PC-3 (cell line): ENCODE results near the gene APOD. TPM values are rescaled to one million over a fixed set of nuclear protein-coding genes. Genes with fewer than 3 reads are reported as not detected.
"Not testable (repeated sequence)": the region's sequence is repeated elsewhere in the genome, so short reads cannot be mapped to it uniquely, and the experiment has no call there.

ENCODE experiments used
- ATAC-seq: fragments of 200-7000 bp; cut with Tn5 transposase; 2 replicates; pipeline ENCODE4 v1.9.1; 2020; ENCODE audit warnings: mild to moderate bottlenecking, moderate library complexity
- BruUV-seq: library from RNA; stranded (reverse); fragments of 400-500 nt; replicated peaks from 2 replicates; lab custom pipeline; 2021; lab: Mats Ljungman, UMichigan
- CTCF ChIA-PET: fragments of 300-600 bp; sonication (Branson Sonifier 250); formaldehyde crosslinking; loops from one replicate; lab custom pipeline; 2022; ENCODE audit warnings: antibody characterized with exemption; lab: Charles Lee
- POLR2A ChIA-PET: fragments of 300-600 bp; sonication (Branson Sonifier 250); formaldehyde crosslinking; loops from one replicate; lab custom pipeline; 2022; ENCODE audit warnings: antibody characterized with exemption; ENCODE audit not compliant: unreplicated experiment; lab: Charles Lee
- DNase-seq: peaks from one replicate; pipeline ENCODE4 v3.0.0-alpha.2; 2015
- H2AFZ ChIP-seq: fragments of 300-600 bp; sonication (generic); 2 replicates; pipeline ENCODE4 v1.6.0; 2016; ENCODE audit warnings: antibody characterized with exemption, low read length
- H3F3A ChIP-seq: fragments of 300-600 bp; sonication (generic); one replicate; pipeline ENCODE4 v1.6.0; 2017; ENCODE audit warnings: antibody characterized with exemption, low read length, control low read depth, mild to moderate bottlenecking; ENCODE audit not compliant: unreplicated experiment
- H3K27ac ChIP-seq: fragments of 300-600 bp; sonication (generic); 2 replicates; pipeline ENCODE4 v1.5.1; 2016; ENCODE audit warnings: mild to moderate bottlenecking, low read length
- H3K27me3 ChIP-seq: fragments of 300-600 bp; sonication (generic); 2 replicates; pipeline ENCODE4 v1.6.1; 2016; ENCODE audit warnings: low read length, mixed read lengths
- H3K36me3 ChIP-seq: fragments of 300-600 bp; sonication (generic); 2 replicates; pipeline ENCODE4 v1.6.1; 2016; ENCODE audit warnings: low read depth, mixed run types, low read length, mixed read lengths
- H3K4me1 ChIP-seq: fragments of 300-600 bp; sonication (generic); 2 replicates; pipeline ENCODE4 v1.5.1; 2016; ENCODE audit warnings: low read length; ENCODE audit not compliant: insufficient read depth
- H3K4me2 ChIP-seq: fragments of 300-600 bp; sonication (generic); 2 replicates; pipeline ENCODE4 v1.6.0; 2016; ENCODE audit warnings: low read length
- H3K4me3 ChIP-seq: fragments of 300-600 bp; sonication (generic); 2 replicates; pipeline ENCODE4 v1.5.1; 2016; ENCODE audit warnings: mild to moderate bottlenecking, low read length, mixed read lengths
- H3K79me2 ChIP-seq: fragments of 300-600 bp; sonication (generic); 2 replicates; pipeline ENCODE4 v1.6.1; 2017; ENCODE audit warnings: low read length, mixed read lengths
- H3K9ac ChIP-seq: fragments of 300-600 bp; sonication (generic); 2 replicates; pipeline ENCODE4 v1.6.0; 2016; ENCODE audit warnings: mild to moderate bottlenecking, low read length
- H3K9me2 ChIP-seq: fragments of 300-600 bp; sonication (generic); replicated peaks from 2 replicates; pipeline ENCODE4 v1.6.1; 2016; ENCODE audit warnings: mixed run types, low read length, mixed read lengths
- H3K9me3 ChIP-seq: fragments of 300-600 bp; sonication (generic); 2 replicates; pipeline ENCODE4 v1.6.1; 2016; ENCODE audit warnings: low read length, mixed read lengths
- H4K20me1 ChIP-seq: fragments of 300-600 bp; sonication (generic); 2 replicates; pipeline ENCODE4 v1.6.1; 2016; ENCODE audit warnings: low read length, mixed read lengths
- EZH2 ChIP-seq: fragments of 300-600 bp; sonication (generic); IDR thresholded peaks from one replicate; pipeline ENCODE4 v1.6.1; 2017; ENCODE audit warnings: antibody characterized with exemption, mild to moderate bottlenecking, low read length; ENCODE audit not compliant: unreplicated experiment
- EZH2phosphoT487 ChIP-seq: fragments of 300-600 bp; sonication (generic); IDR thresholded peaks from 2 replicates; pipeline ENCODE4 v1.6.1; 2018; ENCODE audit warnings: mild to moderate bottlenecking, antibody characterized with exemption, low read length, borderline replicate concordance
- intact Hi-C: fragments of 100-400 bp; cut with micrococcal nuclease; formaldehyde crosslinking; loops from 2 replicates; pipeline ENCODE4 v1.9.0; 2023
- total RNA-seq: library from RNA; depleted of rRNA; stranded (reverse); fragments of >200 nt; gene quantifications from 2 replicates; pipeline ENCODE4 v1.2.3, GENCODE V29; 2014
- TF ChIP-seq, protein P1 (sequence below): fragments of 300-600 bp; sonication (generic); conservative IDR thresholded peaks from 2 replicates; pipeline ENCODE4 v1.5.1; 2017; ENCODE audit warnings: antibody characterized with exemption, low read depth, mild to moderate bottlenecking, low read length

The APOD gene
- total RNA-seq, 1 experiment from 2014 or later = not detected

DNA sequence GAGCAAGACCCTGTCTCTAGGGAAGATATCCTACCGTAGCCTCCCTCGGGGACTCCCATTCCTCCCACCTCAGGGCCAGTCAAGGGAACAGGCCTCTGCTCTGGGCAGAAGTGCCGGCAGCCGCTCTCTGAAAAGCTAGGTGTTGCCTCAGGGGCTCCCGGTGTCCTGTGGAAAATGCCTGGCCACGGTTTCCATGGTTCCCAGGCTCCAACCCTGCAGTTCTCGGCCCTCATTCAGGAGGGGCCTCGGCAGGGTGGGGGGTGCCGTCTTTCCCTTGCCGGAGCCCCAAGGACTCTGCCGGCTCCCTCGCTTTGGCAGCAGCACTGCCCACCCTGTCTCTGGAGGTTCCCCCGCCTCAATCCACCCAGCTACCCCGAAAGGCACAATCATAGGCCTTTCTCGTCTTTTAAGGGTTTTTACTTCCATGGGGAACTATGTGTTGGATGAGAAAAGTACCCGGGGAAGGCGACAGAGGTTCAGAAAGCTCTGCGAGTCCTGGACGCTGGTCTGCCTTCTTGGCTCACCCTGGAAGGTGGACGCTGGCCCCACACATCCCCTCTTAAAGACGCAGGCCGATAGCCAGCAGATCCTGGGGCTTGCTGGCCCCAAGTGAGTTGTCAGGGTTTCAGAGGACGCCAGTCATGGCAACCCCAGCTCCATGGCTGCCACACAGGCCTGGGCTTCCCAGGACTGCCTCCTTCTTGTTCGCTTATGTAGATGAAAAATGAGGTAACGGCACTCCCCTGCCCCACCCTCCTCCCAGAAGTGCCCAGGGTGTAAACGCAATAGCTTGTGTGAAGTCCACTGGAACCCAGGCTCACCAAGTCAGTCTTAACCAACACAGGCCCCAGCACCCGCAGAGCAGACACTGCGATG is 34.3 kb upstream of the APOD start:
- H3K4me2 ChIP-seq, CTCF ChIA-PET, H3K4me3 ChIP-seq, H3K27ac ChIP-seq, H3K27me3 ChIP-seq, H3K9ac ChIP-seq, H4K20me1 ChIP-seq, H3K9me3 ChIP-seq, H3F3A ChIP-seq, ATAC-seq, H3K4me1 ChIP-seq, H3K36me3 ChIP-seq, H3K79me2 ChIP-seq, H2AFZ ChIP-seq, DNase-seq, POLR2A ChIA-PET, intact Hi-C loops, H3K9me2 ChIP-seq, BruUV-seq: not testable (repeated sequence)

DNA sequence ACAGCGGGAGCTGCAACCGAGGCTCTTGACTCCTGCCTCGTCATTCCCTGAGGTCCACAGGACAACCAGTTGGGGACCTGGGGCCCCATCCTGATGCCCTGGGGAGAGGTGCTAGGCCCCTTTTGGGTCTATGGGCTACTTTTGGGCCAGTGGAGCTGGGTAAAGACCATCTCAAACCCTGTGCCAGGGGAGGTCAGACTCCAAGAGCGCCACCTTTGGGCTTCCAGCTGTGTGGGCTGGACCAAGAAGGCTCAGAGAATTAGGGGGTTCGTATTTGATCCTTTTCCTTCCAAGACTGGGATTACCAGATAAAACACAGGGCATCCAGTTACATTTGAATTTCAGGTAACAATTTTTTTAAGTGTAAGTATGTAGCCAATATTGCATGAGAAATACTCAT is 33.4 kb upstream of the APOD start:
- ATAC-seq, intact Hi-C loops, H3K9me2 ChIP-seq, H3K9ac ChIP-seq, H3K9me3 ChIP-seq, H4K20me1 ChIP-seq, H3K27ac ChIP-seq, H3K79me2 ChIP-seq, DNase-seq, H3K4me2 ChIP-seq, H3K4me1 ChIP-seq, H3K4me3 ChIP-seq, H2AFZ ChIP-seq, CTCF ChIA-PET, POLR2A ChIA-PET, H3F3A ChIP-seq, H3K36me3 ChIP-seq, BruUV-seq, H3K27me3 ChIP-seq: not testable (repeated sequence)

DNA sequence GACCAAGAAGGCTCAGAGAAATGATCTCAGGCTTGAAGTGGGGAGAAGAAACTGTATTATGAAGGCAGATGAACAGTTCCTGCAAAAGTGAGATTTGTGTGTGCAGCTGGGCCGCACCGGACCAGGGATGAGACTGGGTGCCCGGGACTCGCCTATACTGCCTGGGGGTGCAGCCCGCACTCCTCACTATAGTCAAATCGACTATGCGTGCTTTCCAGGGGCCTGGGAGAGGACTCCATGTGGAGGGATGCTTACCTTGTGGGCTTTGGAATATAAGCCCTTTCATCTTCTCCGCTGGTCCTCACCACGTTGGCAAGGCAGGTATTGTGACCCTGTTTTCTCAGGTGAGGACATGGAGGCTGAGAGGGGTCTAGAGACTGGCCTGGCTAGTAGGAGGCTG is 32.9 kb upstream of the APOD start:
- CTCF ChIA-PET = no interaction called here
- Histone ChIP-seq H3K9me2 (no peaks in the 10 kb centered on the region), H2AFZ (no peak overlapping the region), H3K9ac (no peak overlapping the region), H3K4me1 (no peaks in the 10 kb centered on the region), H4K20me1 (no peaks in the 10 kb centered on the region), H3K27me3 (no peaks in the 10 kb centered on the region), H3K4me2 (no peak overlapping the region), H3K9me3 (no peaks in the 10 kb centered on the region), H3K36me3 (no peaks in the 10 kb centered on the region), H3K79me2 (no peaks in the 10 kb centered on the region), H3F3A (no peaks in the 10 kb centered on the region), H3K4me3 (no peak overlapping the region), H3K27ac (no peak overlapping the region)
- no peak for TF ChIP-seq EZH2
- TF ChIP-seq, protein P1, sequence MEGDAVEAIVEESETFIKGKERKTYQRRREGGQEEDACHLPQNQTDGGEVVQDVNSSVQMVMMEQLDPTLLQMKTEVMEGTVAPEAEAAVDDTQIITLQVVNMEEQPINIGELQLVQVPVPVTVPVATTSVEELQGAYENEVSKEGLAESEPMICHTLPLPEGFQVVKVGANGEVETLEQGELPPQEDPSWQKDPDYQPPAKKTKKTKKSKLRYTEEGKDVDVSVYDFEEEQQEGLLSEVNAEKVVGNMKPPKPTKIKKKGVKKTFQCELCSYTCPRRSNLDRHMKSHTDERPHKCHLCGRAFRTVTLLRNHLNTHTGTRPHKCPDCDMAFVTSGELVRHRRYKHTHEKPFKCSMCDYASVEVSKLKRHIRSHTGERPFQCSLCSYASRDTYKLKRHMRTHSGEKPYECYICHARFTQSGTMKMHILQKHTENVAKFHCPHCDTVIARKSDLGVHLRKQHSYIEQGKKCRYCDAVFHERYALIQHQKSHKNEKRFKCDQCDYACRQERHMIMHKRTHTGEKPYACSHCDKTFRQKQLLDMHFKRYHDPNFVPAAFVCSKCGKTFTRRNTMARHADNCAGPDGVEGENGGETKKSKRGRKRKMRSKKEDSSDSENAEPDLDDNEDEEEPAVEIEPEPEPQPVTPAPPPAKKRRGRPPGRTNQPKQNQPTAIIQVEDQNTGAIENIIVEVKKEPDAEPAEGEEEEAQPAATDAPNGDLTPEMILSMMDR = no peak
- no peak for TF ChIP-seq EZH2phosphoT487
- no peak for DNase-seq
- POLR2A ChIA-PET = no interaction called here
- no TSS peak for BruUV-seq
- no peak for ATAC-seq
- intact Hi-C loops = no loop called here

DNA sequence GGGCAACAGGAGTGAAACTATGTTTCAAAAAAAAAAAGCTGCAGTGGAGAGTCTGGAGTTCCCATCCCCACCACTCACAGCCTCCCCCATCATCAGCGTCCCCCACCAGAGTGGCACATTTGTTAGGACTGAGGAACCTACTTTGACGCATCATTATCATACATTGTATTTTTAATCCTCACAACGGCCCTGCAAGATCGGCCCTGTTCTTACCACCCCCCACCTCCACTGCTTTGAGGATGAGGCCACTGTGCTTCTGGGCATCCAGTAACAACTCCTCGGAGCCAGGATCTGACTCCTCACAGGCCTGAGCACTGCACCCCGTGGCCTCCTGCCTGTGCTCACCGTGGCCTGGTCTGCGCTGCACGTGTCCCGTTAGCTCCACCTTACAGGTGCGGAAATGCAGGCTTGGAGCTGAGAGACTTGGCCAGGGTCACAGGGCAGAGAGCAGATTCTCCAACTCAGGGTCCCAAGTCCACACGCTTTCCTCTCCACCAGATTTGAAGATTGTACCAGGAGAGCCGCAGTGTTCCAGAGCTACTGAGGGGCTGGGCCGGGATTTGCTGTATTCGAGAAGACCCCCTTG is 32.3 kb upstream of the APOD start:
- POLR2A ChIA-PET, H3K36me3 ChIP-seq, ATAC-seq, H2AFZ ChIP-seq, H3K9me3 ChIP-seq, BruUV-seq, CTCF ChIA-PET, H3K9ac ChIP-seq, DNase-seq, intact Hi-C loops, H3K4me3 ChIP-seq, H3K4me2 ChIP-seq, H3K27ac ChIP-seq, H3K9me2 ChIP-seq, H3K27me3 ChIP-seq, H3K79me2 ChIP-seq, H3K4me1 ChIP-seq, H3F3A ChIP-seq, H4K20me1 ChIP-seq: not testable (repeated sequence)

DNA sequence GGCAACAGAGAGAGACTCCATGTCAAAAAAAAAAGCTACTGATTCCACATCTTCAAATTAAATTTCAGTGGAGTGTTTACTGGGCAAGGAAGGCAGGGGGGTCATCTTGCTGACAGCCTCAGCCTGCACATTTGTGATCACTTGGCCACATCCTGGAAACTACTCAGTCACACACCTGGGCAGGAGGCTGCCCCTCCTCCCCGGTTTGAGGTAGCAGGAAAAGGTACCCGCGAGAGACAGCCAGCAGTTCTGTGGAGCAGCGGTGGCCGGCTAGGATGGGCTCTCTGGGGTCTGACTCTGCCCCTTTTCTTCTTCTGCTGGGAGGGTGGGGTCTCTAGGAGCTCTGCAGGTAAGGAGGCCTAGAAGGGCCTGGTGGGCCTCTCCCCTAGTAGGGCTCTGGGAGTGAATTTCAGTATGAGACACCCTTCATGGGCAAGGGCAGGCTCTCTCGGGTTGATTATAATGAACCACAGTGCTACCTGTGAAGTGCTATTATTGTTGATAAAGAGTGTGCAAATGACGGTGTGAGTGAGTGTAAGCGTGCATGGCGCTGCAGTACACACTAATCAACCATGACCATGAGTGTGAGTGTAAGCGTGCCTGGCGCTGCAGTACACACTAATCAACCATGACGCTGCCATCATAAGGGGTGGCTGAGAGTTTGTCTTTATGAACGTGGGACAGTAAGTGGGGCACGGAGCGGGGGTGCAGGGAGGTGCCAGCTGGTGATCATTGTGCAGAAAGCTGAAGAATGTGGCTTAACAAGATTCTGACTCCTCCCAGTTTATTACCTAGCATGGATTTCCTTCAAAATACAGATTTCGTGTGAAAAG is 31.1 kb upstream of the APOD start:
- H3K9ac ChIP-seq, H3K4me3 ChIP-seq, DNase-seq, BruUV-seq, intact Hi-C loops, H3K27ac ChIP-seq, H2AFZ ChIP-seq, H3K4me1 ChIP-seq, H3K4me2 ChIP-seq, H3K79me2 ChIP-seq, H3K36me3 ChIP-seq, H4K20me1 ChIP-seq, H3F3A ChIP-seq, CTCF ChIA-PET, H3K9me3 ChIP-seq, H3K27me3 ChIP-seq, H3K9me2 ChIP-seq, POLR2A ChIA-PET, ATAC-seq: not testable (repeated sequence)
